Measurements from ENCODE around the gene DGLUCY.

GRCh38 chr14:91094772-91095171, 19.1 kb upstream of the DGLUCY start:
- TF ChIP-seq USF2 (IDR thresholded peaks at IDR 0.05; ENCODE audit: low read length) (no peak), POLR2AphosphoS5 (IDR thresholded peaks at IDR 0.05; ENCODE audit: low read depth, low read length) (no peak), CTCF (IDR thresholded peaks at IDR 0.05; ENCODE audit: control extremely low read depth in 1 of 3, insufficient read depth in 1 of 3, low read depth in 1 of 3, low read length in 3 of 3) (no peak), PHF8 (conservative IDR thresholded peaks at IDR 0.05; ENCODE audit: low read depth, low read length) (no peak), POLR2A (IDR thresholded peaks at IDR 0.05; ENCODE audit: control extremely low read depth in 1 of 2, low read depth in 2 of 2, low read length in 2 of 2) (no peak), EZH2 (IDR thresholded peaks at IDR 0.05; ENCODE audit: low read depth, low read length, severe bottlenecking) (no peak), SP4 (IDR thresholded peaks at IDR 0.05; ENCODE audit: low read length) (no peak), TCF12 (IDR thresholded peaks at IDR 0.05; ENCODE audit: low read depth, low read length) (no peak), CREB1 (IDR thresholded peaks at IDR 0.05) (no peak), RNF2 (IDR thresholded peaks at IDR 0.05; ENCODE audit: borderline replicate concordance, low read depth, low read length, missing control alignments, poor library complexity, severe bottlenecking) (no peak), KDM4A (IDR thresholded peaks at IDR 0.05; ENCODE audit: low read depth, low read length, severe bottlenecking) (no peak), EP300 (IDR thresholded peaks at IDR 0.05; ENCODE audit: borderline replicate concordance in 1 of 2, low read depth in 2 of 2, low read length in 2 of 2) (no peak), JUN (IDR thresholded peaks at IDR 0.05; ENCODE audit: low read depth, low read length) (no peak), ZNF274 (IDR thresholded peaks at IDR 0.05; ENCODE audit: borderline replicate concordance, extremely low read depth, low read length) (no peak)
